Measurements from ENCODE around the gene ARHGEF40.

ARHGEF40 gene

GRCh38 chr14:21106176-21106497 lies 36.0 kb downstream of the ARHGEF40 start:
- H3K27ac ChIP-seq (ENCODE audit: insufficient read depth, low read length, poor library complexity, severe bottlenecking), result no peak overlapping the region
- peaks cover 17% of the 10 kb centered on the region for H3K4me1 ChIP-seq (ENCODE audit: control insufficient read depth, insufficient read depth, low read length, poor library complexity, severe bottlenecking)
- H3K27me3 ChIP-seq (replicated peaks; ENCODE audit: control insufficient read depth, insufficient read depth, low read length, poor library complexity, severe bottlenecking), result no peaks in the 10 kb centered on the region
- no peak overlapping the region for H3K4me3 ChIP-seq (ENCODE audit: insufficient read depth, low read depth, low read length, poor library complexity, severe bottlenecking)
- no peaks in the 10 kb centered on the region for H3K36me3 ChIP-seq (ENCODE audit: control insufficient read depth, insufficient read depth, low read length)
- H3K9me3 ChIP-seq (ENCODE audit: control insufficient read depth, low read length), result no peaks in the 10 kb centered on the region
- DNase-seq, result no peak

GRCh38 chr14:21106498-21107282 lies 36.6 kb downstream of the ARHGEF40 start:
- H3K4me3 ChIP-seq (ENCODE audit: insufficient read depth, low read depth, low read length, poor library complexity, severe bottlenecking), result no peak overlapping the region
- H3K36me3 ChIP-seq (ENCODE audit: control insufficient read depth, insufficient read depth, low read length), result no peaks in the 10 kb centered on the region
- H3K9me3 ChIP-seq (ENCODE audit: control insufficient read depth, low read length), result no peaks in the 10 kb centered on the region
- H3K4me1 ChIP-seq (ENCODE audit: control insufficient read depth, insufficient read depth, low read length, poor library complexity, severe bottlenecking), result peaks cover 17% of the 10 kb centered on the region
- no peak overlapping the region for H3K27ac ChIP-seq (ENCODE audit: insufficient read depth, low read length, poor library complexity, severe bottlenecking)
- DNase-seq, result peak; percentile 48 to 64 (median 58)
- H3K27me3 ChIP-seq (replicated peaks; ENCODE audit: control insufficient read depth, insufficient read depth, low read length, poor library complexity, severe bottlenecking), result no peaks in the 10 kb centered on the region

- Histone ChIP-seq H3K27ac (ENCODE audit: insufficient read depth, low read length, poor library complexity, severe bottlenecking) (no peak overlapping the region), H3K9me3 (ENCODE audit: control insufficient read depth, low read length) (no peaks in the 10 kb centered on the region), H3K4me1 (ENCODE audit: control insufficient read depth, insufficient read depth, low read length, poor library complexity, severe bottlenecking) (peaks cover 17% of the 10 kb centered on the region), H3K4me3 (ENCODE audit: insufficient read depth, low read depth, low read length, poor library complexity, severe bottlenecking) (no peak overlapping the region), H3K36me3 (ENCODE audit: control insufficient read depth, insufficient read depth, low read length) (no peaks in the 10 kb centered on the region), H3K27me3 (replicated peaks; ENCODE audit: control insufficient read depth, insufficient read depth, low read length, poor library complexity, severe bottlenecking) (no peaks in the 10 kb centered on the region)
- no peak for DNase-seq
Observed at GRCh38 chr14:21107283-21107800, 37.2 kb downstream of the ARHGEF40 start.

- H3K9me3 ChIP-seq (ENCODE audit: control insufficient read depth, low read length), result no peaks in the 10 kb centered on the region
- no peak for DNase-seq
- H3K27ac ChIP-seq (ENCODE audit: insufficient read depth, low read length, poor library complexity, severe bottlenecking), result no peak overlapping the region
- H3K4me3 ChIP-seq (ENCODE audit: insufficient read depth, low read depth, low read length, poor library complexity, severe bottlenecking), result no peak overlapping the region
- peaks cover 11% of the 10 kb centered on the region for H3K4me1 ChIP-seq (ENCODE audit: control insufficient read depth, insufficient read depth, low read length, poor library complexity, severe bottlenecking)
- H3K27me3 ChIP-seq (replicated peaks; ENCODE audit: control insufficient read depth, insufficient read depth, low read length, poor library complexity, severe bottlenecking), result no peaks in the 10 kb centered on the region
- no peaks in the 10 kb centered on the region for H3K36me3 ChIP-seq (ENCODE audit: control insufficient read depth, insufficient read depth, low read length)
Observed at GRCh38 chr14:21108791-21109190, 38.7 kb downstream of the ARHGEF40 start.

GRCh38 chr14:21109377-21110138 lies 39.5 kb downstream of the ARHGEF40 start:
- Histone ChIP-seq H3K9me3 (ENCODE audit: control insufficient read depth, low read length) (no peaks in the 10 kb centered on the region), H3K4me3 (ENCODE audit: insufficient read depth, low read depth, low read length, poor library complexity, severe bottlenecking) (no peak overlapping the region), H3K27me3 (replicated peaks; ENCODE audit: control insufficient read depth, insufficient read depth, low read length, poor library complexity, severe bottlenecking) (no peaks in the 10 kb centered on the region), H3K36me3 (ENCODE audit: control insufficient read depth, insufficient read depth, low read length) (no peaks in the 10 kb centered on the region), H3K27ac (ENCODE audit: insufficient read depth, low read length, poor library complexity, severe bottlenecking) (no peak overlapping the region), H3K4me1 (ENCODE audit: control insufficient read depth, insufficient read depth, low read length, poor library complexity, severe bottlenecking) (peaks cover 9% of the 10 kb centered on the region)
- no peak for DNase-seq

GRCh38 chr14:21112255-21112654 lies 42.2 kb downstream of the ARHGEF40 start:
- no peaks in the 10 kb centered on the region for H3K4me1 ChIP-seq (ENCODE audit: control insufficient read depth, insufficient read depth, low read length, poor library complexity, severe bottlenecking)
- DNase-seq, result no peak
- no peaks in the 10 kb centered on the region for H3K27me3 ChIP-seq (replicated peaks; ENCODE audit: control insufficient read depth, insufficient read depth, low read length, poor library complexity, severe bottlenecking)
- H3K36me3 ChIP-seq (ENCODE audit: control insufficient read depth, insufficient read depth, low read length), result no peaks in the 10 kb centered on the region
- no peaks in the 10 kb centered on the region for H3K9me3 ChIP-seq (ENCODE audit: control insufficient read depth, low read length)
- no peak overlapping the region for H3K4me3 ChIP-seq (ENCODE audit: insufficient read depth, low read depth, low read length, poor library complexity, severe bottlenecking)
- H3K27ac ChIP-seq (ENCODE audit: insufficient read depth, low read length, poor library complexity, severe bottlenecking), result no peak overlapping the region

GRCh38 chr14:21113369-21113768 lies 43.3 kb downstream of the ARHGEF40 start:
- no peaks in the 10 kb centered on the region for H3K27me3 ChIP-seq (replicated peaks; ENCODE audit: control insufficient read depth, insufficient read depth, low read length, poor library complexity, severe bottlenecking)
- no peak overlapping the region for H3K27ac ChIP-seq (ENCODE audit: insufficient read depth, low read length, poor library complexity, severe bottlenecking)
- H3K9me3 ChIP-seq (ENCODE audit: control insufficient read depth, low read length), result no peaks in the 10 kb centered on the region
- no peak for DNase-seq
- H3K4me1 ChIP-seq (ENCODE audit: control insufficient read depth, insufficient read depth, low read length, poor library complexity, severe bottlenecking), result no peaks in the 10 kb centered on the region
- H3K4me3 ChIP-seq (ENCODE audit: insufficient read depth, low read depth, low read length, poor library complexity, severe bottlenecking), result no peak overlapping the region
- H3K36me3 ChIP-seq (ENCODE audit: control insufficient read depth, insufficient read depth, low read length), result no peaks in the 10 kb centered on the region

- H3K27me3 ChIP-seq (replicated peaks; ENCODE audit: control insufficient read depth, insufficient read depth, low read length, poor library complexity, severe bottlenecking), result peaks cover 2% of the 10 kb centered on the region
- H3K4me3 ChIP-seq (ENCODE audit: insufficient read depth, low read depth, low read length, poor library complexity, severe bottlenecking), result no peak overlapping the region
- DNase-seq, result no peak
- no peaks in the 10 kb centered on the region for H3K36me3 ChIP-seq (ENCODE audit: control insufficient read depth, insufficient read depth, low read length)
- no peaks in the 10 kb centered on the region for H3K4me1 ChIP-seq (ENCODE audit: control insufficient read depth, insufficient read depth, low read length, poor library complexity, severe bottlenecking)
- no peaks in the 10 kb centered on the region for H3K9me3 ChIP-seq (ENCODE audit: control insufficient read depth, low read length)
- H3K27ac ChIP-seq (ENCODE audit: insufficient read depth, low read length, poor library complexity, severe bottlenecking), result no peak overlapping the region
Observed at GRCh38 chr14:21118933-21119332, 48.8 kb downstream of the ARHGEF40 start.

GRCh38 chr14:21120686-21121085 lies 50.6 kb downstream of the ARHGEF40 start:
- peaks cover 2% of the 10 kb centered on the region for H3K27me3 ChIP-seq (replicated peaks; ENCODE audit: control insufficient read depth, insufficient read depth, low read length, poor library complexity, severe bottlenecking)
- no peak overlapping the region for H3K4me3 ChIP-seq (ENCODE audit: insufficient read depth, low read depth, low read length, poor library complexity, severe bottlenecking)
- no peak for DNase-seq
- H3K27ac ChIP-seq (ENCODE audit: insufficient read depth, low read length, poor library complexity, severe bottlenecking), result no peak overlapping the region
- H3K9me3 ChIP-seq (ENCODE audit: control insufficient read depth, low read length), result no peaks in the 10 kb centered on the region
- no peaks in the 10 kb centered on the region for H3K4me1 ChIP-seq (ENCODE audit: control insufficient read depth, insufficient read depth, low read length, poor library complexity, severe bottlenecking)
- no peaks in the 10 kb centered on the region for H3K36me3 ChIP-seq (ENCODE audit: control insufficient read depth, insufficient read depth, low read length)

- no peak overlapping the region for H3K27ac ChIP-seq (ENCODE audit: insufficient read depth, low read length, poor library complexity, severe bottlenecking)
- DNase-seq, result no peak
- no peaks in the 10 kb centered on the region for H3K4me1 ChIP-seq (ENCODE audit: control insufficient read depth, insufficient read depth, low read length, poor library complexity, severe bottlenecking)
- H3K36me3 ChIP-seq (ENCODE audit: control insufficient read depth, insufficient read depth, low read length), result no peaks in the 10 kb centered on the region
- peaks cover 2% of the 10 kb centered on the region for H3K27me3 ChIP-seq (replicated peaks; ENCODE audit: control insufficient read depth, insufficient read depth, low read length, poor library complexity, severe bottlenecking)
- H3K4me3 ChIP-seq (ENCODE audit: insufficient read depth, low read depth, low read length, poor library complexity, severe bottlenecking), result no peak overlapping the region
- H3K9me3 ChIP-seq (ENCODE audit: control insufficient read depth, low read length), result no peaks in the 10 kb centered on the region
Observed at GRCh38 chr14:21121122-21121521, 51.0 kb downstream of the ARHGEF40 start.

All from effector memory CD4-positive, alpha-beta T cell (primary cell).